ENCODE results near the gene CNOT6.
"Not testable (repeated sequence)": the region's sequence is repeated elsewhere in the genome, so short reads cannot be mapped to it uniquely, and the experiment has no call there.

The CNOT6 gene

GRCh38 chr5:180521101-180521500, 26.9 kb downstream of the CNOT6 start:
- no peak for DNase-seq (ENCODE audit: low read depth)

DNA sequence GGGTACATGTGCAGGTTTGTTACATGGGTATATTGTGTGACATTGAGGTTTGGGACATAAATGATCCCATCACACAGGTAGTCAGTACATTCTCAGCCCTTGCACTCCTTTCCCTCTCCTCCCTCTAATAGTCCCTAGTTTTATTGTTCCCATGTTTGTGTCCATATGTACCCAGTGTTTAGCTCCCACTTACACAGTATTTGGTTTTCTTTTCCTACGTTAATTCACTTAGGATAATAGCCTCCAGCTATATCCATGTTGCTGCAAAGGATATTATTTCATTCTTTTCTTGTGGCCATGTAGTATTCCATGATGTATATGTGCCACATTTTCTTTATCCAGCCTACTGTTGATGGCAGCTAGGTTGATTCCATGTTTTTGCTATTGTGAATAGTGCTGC, 27.4 kb downstream of the CNOT6 start:
- no peak for DNase-seq (ENCODE audit: low read depth)

GRCh38 chr5:180522330-180522729, 28.2 kb downstream of the CNOT6 start:
- DNase-seq (ENCODE audit: low read depth): no peak

DNA sequence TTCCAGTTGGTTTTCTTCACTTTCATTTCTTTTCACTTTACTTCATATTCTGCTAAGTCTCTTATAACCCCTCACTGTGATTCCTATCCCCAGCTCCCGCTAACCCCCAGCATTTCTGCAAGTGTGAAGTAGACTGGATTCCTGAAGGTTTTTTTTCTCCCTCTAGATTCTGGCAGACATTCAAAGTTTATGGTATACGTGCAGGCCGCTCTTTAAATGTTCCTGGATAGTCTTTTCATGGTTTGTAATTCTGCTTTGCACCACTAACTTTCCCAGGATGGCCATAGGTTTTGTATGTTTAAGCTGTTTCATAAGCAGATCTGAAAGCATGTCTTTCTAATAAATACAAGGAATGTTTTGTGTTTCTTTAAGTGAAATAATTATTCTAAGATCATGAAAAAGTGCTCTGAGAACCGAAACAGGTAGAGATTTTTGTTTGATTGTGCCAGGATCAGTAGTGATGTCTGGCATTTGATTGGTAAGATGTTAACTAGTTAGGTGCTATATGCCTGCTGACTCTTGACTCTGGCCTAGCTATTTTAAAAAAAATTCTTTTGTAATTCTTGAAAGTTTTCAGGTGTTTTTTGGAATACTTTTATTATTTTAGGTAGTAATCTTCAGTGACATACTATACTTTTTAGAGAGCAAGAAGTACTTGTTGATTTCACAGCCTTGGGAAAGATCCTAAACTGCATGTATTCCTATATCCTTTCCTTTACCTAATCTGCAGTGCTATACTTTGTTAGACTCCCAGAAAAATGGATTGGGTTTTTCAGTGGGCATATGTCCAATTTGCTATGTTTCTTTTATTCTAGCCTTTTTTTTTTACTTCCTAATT, 29.7 kb downstream of the CNOT6 start:
- no peak for DNase-seq (ENCODE audit: low read depth)

- DNase-seq (ENCODE audit: low read depth): no peak
These were observed 31.2 kb downstream of the CNOT6 start for GRCh38 chr5:180525399-180525798.

DNA sequence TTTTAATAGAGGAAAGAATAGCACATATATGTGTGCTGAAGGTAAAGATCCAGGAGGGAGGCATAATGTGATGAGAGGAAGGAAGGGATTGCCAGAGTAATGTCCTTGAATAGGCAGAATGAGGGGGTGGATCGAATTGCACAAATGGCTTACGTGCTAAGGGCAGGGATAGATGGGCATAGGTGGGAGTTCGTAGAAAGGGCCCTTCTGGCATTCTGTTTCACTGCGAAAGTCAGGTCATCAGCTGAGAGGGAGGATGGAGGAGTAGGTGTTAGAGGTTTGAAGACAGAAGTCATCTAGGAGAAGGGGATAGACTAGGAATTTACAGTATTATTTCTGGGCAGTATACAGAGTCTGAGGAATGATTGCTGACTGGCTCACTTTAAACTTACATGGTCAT, 32.1 kb downstream of the CNOT6 start:
- DNase-seq (ENCODE audit: low read depth): no peak

GRCh38 chr5:180527659-180528058, 33.5 kb downstream of the CNOT6 start:
- DNase-seq (ENCODE audit: low read depth): no peak

DNA sequence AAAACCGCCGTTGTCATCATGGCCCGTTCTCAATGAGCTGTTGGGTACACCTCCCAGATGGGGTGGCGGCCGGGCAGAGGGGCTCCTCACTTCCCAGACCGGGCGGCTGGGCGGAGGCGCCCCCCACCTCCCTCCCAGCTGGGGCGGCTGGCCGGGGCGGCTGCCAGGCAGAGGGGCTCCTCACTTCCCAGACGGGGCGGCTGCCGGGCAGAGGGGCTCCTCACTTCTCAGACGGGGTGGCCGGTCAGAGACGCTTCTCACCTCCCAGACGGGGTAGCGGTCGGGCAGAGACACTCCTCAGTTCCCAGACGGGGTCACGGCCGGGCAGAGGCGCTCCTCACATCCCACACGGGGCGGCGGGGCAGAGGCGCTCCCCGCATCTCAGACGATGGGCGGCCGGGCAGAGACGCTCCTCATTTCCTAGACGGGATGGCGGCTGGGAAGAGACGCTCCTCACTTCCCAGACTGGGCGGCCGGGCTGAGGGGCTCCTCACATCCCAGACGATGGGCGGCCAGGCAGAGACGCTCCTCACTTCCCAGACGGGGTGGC, 36.9 kb downstream of the CNOT6 start:
- not testable (repeated sequence) for DNase-seq (ENCODE audit: low read depth)

DNA sequence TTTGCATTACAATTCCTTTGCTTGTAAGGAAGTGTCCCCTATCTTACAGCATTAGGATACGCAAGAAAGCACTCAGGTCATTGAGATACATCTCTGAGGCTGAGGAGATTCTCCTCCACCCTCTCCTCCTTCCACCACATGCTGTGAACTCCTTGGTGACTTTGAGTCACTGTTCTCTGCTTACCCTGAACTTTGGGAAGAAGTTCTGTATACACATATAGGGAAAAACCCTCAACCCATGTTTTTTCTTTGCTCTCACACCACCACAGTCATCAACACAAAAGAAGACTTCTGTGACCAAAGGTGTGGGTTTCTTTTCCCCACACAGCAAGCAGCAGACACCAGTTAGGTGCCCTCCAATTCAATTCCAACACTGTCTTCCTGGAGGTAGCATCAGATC, 38.1 kb downstream of the CNOT6 start:
- DNase-seq (ENCODE audit: low read depth): no peak

GRCh38 chr5:180533845-180534244, 39.7 kb downstream of the CNOT6 start:
- no peak for DNase-seq (ENCODE audit: low read depth)

DNA sequence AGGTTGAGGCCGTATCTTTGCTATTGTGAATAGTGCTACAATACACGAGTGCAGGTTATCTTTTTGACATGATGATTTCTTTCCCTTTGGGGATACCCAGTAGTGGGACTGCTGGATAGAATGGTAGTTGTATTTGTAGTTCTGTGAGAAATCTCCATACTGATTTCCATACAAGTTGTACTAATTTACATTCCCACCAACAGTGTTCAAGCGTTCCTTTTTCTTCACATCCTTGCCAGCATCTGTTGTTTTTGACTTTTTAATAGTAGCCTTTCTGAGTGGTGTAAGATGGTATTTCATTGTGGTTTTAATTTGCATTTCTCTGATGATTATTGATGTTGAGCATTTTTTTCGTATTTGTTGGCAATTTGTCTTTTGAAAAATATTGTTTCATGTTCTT, 41.4 kb downstream of the CNOT6 start:
- DNase-seq (ENCODE audit: low read depth): no peak

- DNase-seq (ENCODE audit: low read depth): no peak
These were observed 46.0 kb downstream of the CNOT6 start for GRCh38 chr5:180540050-180540694.

GRCh38 chr5:180541710-180542109, 47.5 kb downstream of the CNOT6 start:
- no peak for DNase-seq (ENCODE audit: low read depth)

DNA sequence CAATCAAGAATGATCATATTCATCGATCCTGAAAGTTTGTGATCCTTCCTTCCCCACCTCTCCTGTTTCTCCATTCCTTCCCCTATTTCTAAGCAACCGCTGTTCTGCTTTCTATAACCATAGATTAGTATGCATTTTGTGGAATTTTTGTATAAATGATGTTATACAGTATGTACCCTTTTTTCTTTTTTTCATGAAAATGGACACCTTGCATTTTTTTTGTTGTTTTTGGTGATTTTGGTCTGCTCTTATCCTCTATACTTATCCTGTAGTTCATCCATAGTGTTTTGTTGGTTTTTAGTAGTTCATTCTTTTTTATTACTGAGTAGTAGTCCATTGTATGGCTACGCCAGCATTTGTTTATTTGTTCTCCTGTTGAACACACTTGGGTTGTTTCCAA, 51.1 kb downstream of the CNOT6 start:
- DNase-seq (ENCODE audit: low read depth): no peak

DNA sequence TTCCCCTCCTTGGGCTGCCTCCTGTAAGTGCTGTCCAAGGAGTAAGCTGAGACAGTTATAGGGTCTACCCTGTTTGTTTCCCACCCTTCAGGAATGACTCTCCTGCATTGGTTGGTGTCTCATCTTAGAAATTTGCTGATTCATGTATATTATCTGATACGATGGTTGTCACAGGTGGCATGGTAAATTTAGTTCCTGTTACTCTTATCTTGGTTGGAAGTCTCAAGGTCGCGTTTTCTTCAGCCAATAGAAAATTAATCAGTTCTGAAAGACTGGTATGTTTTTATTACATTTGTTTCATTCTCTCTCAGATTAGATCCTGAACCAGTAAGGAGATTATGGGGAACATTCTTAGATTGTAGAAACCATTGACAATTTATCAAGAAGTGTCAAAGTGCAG, 54.4 kb downstream of the CNOT6 start:
- DNase-seq (ENCODE audit: low read depth): no peak

- no peak for DNase-seq (ENCODE audit: low read depth)
These were observed 59.4 kb downstream of the CNOT6 start for GRCh38 chr5:180553530-180553929.

DNA sequence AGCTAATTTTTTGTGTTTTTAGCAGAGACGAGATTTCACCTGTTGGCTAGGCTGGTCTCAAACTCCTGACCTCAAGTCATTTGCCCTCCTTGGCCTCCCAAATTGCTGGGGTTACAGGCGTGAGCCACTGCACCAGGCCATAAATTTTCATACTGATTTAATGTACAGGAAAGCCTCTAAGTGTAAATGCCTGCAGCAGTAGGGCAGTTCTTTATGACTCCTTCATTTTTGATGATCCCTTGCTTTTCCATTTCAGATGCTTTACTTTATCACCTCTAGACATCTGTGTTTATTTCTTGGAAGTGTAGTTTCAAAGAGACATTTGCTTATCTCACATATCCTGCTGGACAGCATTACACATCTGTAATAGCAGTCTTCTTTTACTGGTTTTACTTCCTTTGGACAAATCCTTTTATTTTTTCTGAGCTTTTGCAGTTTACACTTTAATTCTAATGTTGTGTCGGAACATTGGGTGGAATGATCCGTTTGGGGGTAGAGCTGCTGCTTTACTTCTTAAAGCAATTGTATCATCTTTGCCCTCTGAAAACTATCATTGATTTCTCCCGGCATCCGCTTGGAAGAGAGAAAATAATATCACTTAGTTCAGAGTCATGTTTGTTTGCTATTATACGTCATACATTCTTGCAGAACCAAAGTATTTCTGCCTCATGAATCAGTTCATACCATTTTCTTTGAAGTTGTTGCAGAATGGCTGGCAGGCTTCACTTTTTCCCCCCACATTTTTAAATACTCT, 61.2 kb downstream of the CNOT6 start:
- DNase-seq (ENCODE audit: low read depth): no peak

DNA sequence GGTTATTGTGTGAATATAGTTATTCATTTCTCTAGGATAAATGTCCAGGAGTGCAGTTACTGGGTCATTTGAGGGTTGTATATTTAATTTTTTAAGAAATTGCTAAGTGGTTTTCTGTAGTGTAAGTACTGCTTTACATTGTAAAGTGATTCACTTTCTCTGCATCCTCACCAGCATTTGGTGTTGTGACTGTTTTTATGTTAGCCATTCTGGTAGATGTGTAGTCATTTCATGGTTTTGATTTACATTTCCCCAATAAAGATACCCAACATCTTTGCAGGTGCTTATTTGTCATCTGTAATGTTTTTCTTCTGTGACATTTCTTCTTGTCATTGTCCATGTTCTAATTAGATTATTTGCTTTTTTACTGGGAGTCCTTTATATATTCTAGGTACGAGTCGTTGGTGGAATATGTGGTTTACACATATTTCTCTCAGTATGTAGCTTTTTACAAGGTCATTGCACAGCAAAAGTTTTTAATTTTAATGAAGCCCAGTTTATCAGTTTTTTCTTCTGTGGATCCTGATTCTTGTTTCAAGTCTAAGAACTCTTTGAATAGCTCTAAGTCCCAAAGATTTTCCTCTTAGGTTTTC, 63.1 kb downstream of the CNOT6 start:
- DNase-seq (ENCODE audit: low read depth): no peak

GRCh38 chr5:180558232-180558631, 64.1 kb downstream of the CNOT6 start:
- no peak for DNase-seq (ENCODE audit: low read depth)

DNA sequence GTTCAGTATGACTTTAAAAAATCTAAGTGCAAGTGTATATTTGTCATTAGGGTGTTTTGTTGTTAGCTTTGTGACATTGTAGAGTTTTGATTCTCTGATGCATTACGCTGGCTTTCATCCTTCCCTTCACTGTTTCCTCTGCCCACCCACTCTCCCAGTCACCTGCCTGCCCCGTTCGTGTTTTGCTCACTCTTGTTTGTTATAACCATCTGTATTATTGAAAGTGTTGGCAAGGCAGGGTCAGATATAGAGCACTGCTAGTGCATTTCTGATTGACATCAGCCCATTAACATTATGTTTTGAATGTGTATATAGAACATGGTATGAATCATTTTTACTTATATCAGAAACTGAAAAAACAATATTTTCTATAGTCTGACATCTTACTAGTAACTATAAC, 69.8 kb downstream of the CNOT6 start:
- DNase-seq (ENCODE audit: low read depth): no peak

DNA sequence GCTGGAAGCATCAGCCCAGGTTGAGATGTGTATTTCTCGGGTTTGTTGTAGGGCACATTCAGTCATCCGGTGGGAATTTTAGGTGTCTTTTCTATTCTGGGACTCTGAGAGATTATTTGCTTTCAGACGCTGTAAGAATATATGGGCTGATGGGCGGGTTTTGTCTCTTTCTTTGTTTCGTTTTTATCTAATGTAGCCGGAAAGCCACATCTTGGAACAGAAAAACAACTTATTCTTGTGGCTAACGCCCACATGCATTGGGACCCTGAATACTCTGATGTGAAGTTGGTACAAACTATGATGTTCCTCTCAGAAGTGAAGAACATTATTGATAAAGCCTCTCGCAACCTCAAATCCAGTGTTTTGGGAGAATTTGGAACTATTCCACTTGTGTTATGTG, 74.7 kb downstream of the CNOT6 start:
- no peak for DNase-seq (ENCODE audit: low read depth)

GRCh38 chr5:180575571-180575970, 81.4 kb downstream of the CNOT6 start:
- no peak for DNase-seq (ENCODE audit: low read depth)

Measured in activated T-cell treated with anti-CD3 and anti-CD28 coated beads for 1 hour (primary cell).